Measurements from ENCODE around the gene HOMER1.
A peak's percentile ranks its signal among the peaks of the same experiment; 100 is the strongest.
"Not testable (repeated sequence)": the region's sequence is repeated elsewhere in the genome, so short reads cannot be mapped to it uniquely, and the experiment has no call there.

The HOMER1 gene

GRCh38 chr5:79517601-79518000 lies 3.7 kb upstream of the HOMER1 start:
- 0 out of 2 replicates have a peak overlapping the region, but pooled peaks have one; percentile 23 for H3K4me3 ChIP-seq (ENCODE audit: low read length)
- peak overlapping the region; percentile 47 for H3K4me2 ChIP-seq (ENCODE audit: low read length)
- no peaks in the 10 kb centered on the region for H3K9me3 ChIP-seq (ENCODE audit: insufficient read depth, low read length)
- peaks cover 18% of the 10 kb centered on the region for H3K4me1 ChIP-seq (ENCODE audit: low read length)
- no peaks in the 10 kb centered on the region for H3K27me3 ChIP-seq (ENCODE audit: low read depth, low read length)
- H3K27ac ChIP-seq (ENCODE audit: low read length), result no peak overlapping the region
- H3K9ac ChIP-seq (ENCODE audit: low read length), result no peak overlapping the region
- H3K79me2 ChIP-seq (ENCODE audit: low read length), result peaks cover 10% of the 10 kb centered on the region
- no peaks in the 10 kb centered on the region for H3K36me3 ChIP-seq (replicated peaks; ENCODE audit: low read depth, low read length)
- peak overlapping the region; percentile 33; the same call in 1 of the 2 replicates for H2AFZ ChIP-seq (ENCODE audit: low read depth, low read length)
- no peaks in the 10 kb centered on the region for H4K20me1 ChIP-seq (ENCODE audit: insufficient read depth, low read length)
- TF ChIP-seq, protein P1, sequence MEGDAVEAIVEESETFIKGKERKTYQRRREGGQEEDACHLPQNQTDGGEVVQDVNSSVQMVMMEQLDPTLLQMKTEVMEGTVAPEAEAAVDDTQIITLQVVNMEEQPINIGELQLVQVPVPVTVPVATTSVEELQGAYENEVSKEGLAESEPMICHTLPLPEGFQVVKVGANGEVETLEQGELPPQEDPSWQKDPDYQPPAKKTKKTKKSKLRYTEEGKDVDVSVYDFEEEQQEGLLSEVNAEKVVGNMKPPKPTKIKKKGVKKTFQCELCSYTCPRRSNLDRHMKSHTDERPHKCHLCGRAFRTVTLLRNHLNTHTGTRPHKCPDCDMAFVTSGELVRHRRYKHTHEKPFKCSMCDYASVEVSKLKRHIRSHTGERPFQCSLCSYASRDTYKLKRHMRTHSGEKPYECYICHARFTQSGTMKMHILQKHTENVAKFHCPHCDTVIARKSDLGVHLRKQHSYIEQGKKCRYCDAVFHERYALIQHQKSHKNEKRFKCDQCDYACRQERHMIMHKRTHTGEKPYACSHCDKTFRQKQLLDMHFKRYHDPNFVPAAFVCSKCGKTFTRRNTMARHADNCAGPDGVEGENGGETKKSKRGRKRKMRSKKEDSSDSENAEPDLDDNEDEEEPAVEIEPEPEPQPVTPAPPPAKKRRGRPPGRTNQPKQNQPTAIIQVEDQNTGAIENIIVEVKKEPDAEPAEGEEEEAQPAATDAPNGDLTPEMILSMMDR (IDR thresholded peaks at IDR 0.05; ENCODE audit: low read depth, low read length), result no peak

- Histone ChIP-seq H3K9ac (ENCODE audit: low read length) (no peak overlapping the region), H3K4me2 (ENCODE audit: low read length) (0 out of 2 replicates have a peak overlapping the region, but pooled peaks have one; percentile 5), H3K4me3 (ENCODE audit: low read length) (no peak overlapping the region), H2AFZ (ENCODE audit: low read depth, low read length) (peak overlapping the region; percentile 33; the same call in 1 of the 2 replicates), H3K79me2 (ENCODE audit: low read length) (peaks cover 15% of the 10 kb centered on the region), H3K4me1 (ENCODE audit: low read length) (peaks cover 24% of the 10 kb centered on the region), H3K27me3 (ENCODE audit: low read depth, low read length) (no peaks in the 10 kb centered on the region), H3K9me3 (ENCODE audit: insufficient read depth, low read length) (no peaks in the 10 kb centered on the region), H4K20me1 (ENCODE audit: insufficient read depth, low read length) (no peaks in the 10 kb centered on the region), H3K27ac (ENCODE audit: low read length) (no peak overlapping the region), H3K36me3 (replicated peaks; ENCODE audit: low read depth, low read length) (no peaks in the 10 kb centered on the region)
- TF ChIP-seq, protein P1 (IDR thresholded peaks at IDR 0.05; ENCODE audit: low read depth, low read length), result no peak
- no peak for TF ChIP-seq EZH2phosphoT487 (IDR thresholded peaks at IDR 0.05; ENCODE audit: low read depth)
Measured at GRCh38 chr5:79516986-79517385, 3.1 kb upstream of the HOMER1 start.

- not testable (repeated sequence) for H3K27ac ChIP-seq (ENCODE audit: low read length); H2AFZ ChIP-seq (ENCODE audit: low read depth, low read length); H3K27me3 ChIP-seq (ENCODE audit: low read depth, low read length); H3K9ac ChIP-seq (ENCODE audit: low read length); H3K4me3 ChIP-seq (ENCODE audit: low read length); H3K4me2 ChIP-seq (ENCODE audit: low read length); H3K9me3 ChIP-seq (ENCODE audit: insufficient read depth, low read length); H3K36me3 ChIP-seq (replicated peaks; ENCODE audit: low read depth, low read length); H4K20me1 ChIP-seq (ENCODE audit: insufficient read depth, low read length)
- H3K4me1 ChIP-seq (ENCODE audit: low read length), result peaks cover 28% of the 10 kb centered on the region
- peaks cover 21% of the 10 kb centered on the region for H3K79me2 ChIP-seq (ENCODE audit: low read length)
Measured at GRCh38 chr5:79516331-79516730, 2.4 kb upstream of the HOMER1 start.

GRCh38 chr5:79514391-79515105 lies 614 bp upstream of the HOMER1 start:
- TF ChIP-seq, protein P1 (IDR thresholded peaks at IDR 0.05; ENCODE audit: low read depth, low read length), result no peak
- no peak for TF ChIP-seq EZH2phosphoT487 (IDR thresholded peaks at IDR 0.05; ENCODE audit: low read depth)
- Histone ChIP-seq H3K9ac (ENCODE audit: low read length) (peak overlapping the region; percentile 73), H3K4me1 (ENCODE audit: low read length) (peaks cover 28% of the 10 kb centered on the region), H4K20me1 (ENCODE audit: insufficient read depth, low read length) (no peaks in the 10 kb centered on the region), H3K27ac (ENCODE audit: low read length) (peak overlapping the region; percentile 73), H3K4me2 (ENCODE audit: low read length) (peak overlapping the region; percentile 86), H3K79me2 (ENCODE audit: low read length) (peaks cover 34% of the 10 kb centered on the region), H3K9me3 (ENCODE audit: insufficient read depth, low read length) (no peaks in the 10 kb centered on the region), H3K4me3 (ENCODE audit: low read length) (peak overlapping the region; percentile 78), H3K27me3 (ENCODE audit: low read depth, low read length) (no peaks in the 10 kb centered on the region), H2AFZ (ENCODE audit: low read depth, low read length) (peak overlapping the region; percentile 77), H3K36me3 (replicated peaks; ENCODE audit: low read depth, low read length) (no peaks in the 10 kb centered on the region)

Measured in OCI-LY3 (cell line).